WI38 (cell line): ENCODE measurements around the gene MARK3.

Source experiments
- H3K4me3 ChIP-seq: 2 replicates; pipeline ENCODE4 v1.5.1; 2011; ENCODE audit warnings: low read depth, mild to moderate bottlenecking, control low read depth, low read length
- TF ChIP-seq, protein P1 (sequence below): IDR thresholded peaks from 2 replicates; pipeline ENCODE4 v1.5.1; 2012; ENCODE audit warnings: low read depth, mild to moderate bottlenecking, control low read depth, low read length

The MARK3 gene

DNA sequence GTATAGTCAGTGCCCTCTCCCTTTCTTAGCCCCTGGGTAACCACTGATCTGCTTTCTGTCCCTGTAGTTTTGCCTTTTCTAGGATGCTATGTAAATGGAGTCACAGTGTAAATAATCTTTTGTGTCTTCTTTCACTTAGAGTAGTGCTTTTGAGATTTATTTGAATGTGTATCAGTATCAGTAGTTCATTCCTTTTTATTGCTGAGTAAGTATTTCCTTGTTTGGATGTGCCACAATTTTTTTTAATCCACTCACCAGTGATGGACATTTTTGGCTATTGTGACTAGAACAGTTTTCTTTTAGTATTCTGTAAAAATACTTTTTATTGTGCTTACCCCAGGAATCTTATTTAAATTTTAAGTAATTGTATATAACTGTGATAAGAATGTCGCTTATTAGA is 3.4 kb downstream of the MARK3 start:
- TF ChIP-seq, protein P1, sequence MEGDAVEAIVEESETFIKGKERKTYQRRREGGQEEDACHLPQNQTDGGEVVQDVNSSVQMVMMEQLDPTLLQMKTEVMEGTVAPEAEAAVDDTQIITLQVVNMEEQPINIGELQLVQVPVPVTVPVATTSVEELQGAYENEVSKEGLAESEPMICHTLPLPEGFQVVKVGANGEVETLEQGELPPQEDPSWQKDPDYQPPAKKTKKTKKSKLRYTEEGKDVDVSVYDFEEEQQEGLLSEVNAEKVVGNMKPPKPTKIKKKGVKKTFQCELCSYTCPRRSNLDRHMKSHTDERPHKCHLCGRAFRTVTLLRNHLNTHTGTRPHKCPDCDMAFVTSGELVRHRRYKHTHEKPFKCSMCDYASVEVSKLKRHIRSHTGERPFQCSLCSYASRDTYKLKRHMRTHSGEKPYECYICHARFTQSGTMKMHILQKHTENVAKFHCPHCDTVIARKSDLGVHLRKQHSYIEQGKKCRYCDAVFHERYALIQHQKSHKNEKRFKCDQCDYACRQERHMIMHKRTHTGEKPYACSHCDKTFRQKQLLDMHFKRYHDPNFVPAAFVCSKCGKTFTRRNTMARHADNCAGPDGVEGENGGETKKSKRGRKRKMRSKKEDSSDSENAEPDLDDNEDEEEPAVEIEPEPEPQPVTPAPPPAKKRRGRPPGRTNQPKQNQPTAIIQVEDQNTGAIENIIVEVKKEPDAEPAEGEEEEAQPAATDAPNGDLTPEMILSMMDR, result no peak
- H3K4me3 ChIP-seq, result peak overlapping the region; percentile 20; the same call in 1 of the 2 replicates

DNA sequence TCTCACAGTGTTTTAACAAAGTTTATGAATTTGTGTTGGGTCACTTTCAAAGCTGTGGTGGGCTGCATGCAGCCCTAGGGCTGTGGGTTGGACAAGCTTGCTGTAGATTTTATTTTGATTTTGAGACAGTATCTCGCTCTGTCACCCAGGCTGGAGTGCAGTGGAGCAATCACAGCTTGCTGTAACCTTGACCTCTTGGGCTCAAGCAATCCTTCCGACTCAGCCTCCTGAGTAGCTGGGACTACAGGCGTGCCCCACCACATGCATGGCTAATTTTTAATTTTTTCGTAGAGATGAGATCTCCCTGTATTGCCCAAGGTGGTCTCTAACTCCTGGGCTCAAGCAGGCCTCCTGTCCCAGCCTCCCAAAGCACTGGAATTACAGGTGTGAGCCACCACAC is 5.4 kb downstream of the MARK3 start:
- TF ChIP-seq, protein P1, result no peak
- H3K4me3 ChIP-seq, result no peak overlapping the region

DNA sequence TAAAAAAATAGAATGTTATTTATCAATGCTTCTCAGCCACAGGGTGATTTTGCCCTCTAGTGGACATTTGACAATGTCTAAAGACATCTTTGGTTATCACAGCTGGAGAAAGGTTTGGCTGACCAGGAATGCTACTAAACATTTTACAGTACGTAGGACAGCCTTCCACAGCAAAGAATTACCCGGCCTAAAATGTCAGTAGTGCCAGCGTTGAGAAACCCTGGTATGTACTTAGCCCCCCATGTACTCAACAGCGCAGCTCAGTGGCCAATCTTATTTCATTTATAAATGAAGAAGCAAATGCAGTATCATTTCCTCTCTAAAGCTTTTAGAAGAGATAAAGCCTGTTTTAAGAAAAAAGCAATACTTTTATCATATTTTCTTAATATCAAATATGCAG is 5.8 kb downstream of the MARK3 start:
- TF ChIP-seq, protein P1, result peak; percentile 69
- H3K4me3 ChIP-seq, result no peak overlapping the region

DNA sequence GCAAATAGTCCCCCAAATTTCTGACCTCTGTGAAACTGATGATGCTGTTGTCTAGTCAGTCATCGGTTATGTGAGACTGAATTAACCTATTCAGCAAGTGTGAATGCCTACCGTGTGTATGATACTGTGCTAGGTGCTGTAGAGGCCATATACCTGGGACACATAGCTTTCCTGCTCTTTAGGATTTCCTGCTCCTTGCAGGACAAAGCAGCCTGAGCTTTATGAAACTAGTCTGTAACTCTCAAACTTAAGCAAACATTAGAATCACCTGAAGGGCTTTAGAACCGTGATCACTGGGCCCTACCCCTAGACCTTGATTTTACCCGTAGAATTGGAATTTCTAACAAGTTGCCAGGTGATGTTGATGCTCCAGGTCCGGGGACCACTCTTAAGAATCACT is 6.9 kb downstream of the MARK3 start:
- TF ChIP-seq, protein P1, result no peak
- H3K4me3 ChIP-seq, result no peak overlapping the region

DNA sequence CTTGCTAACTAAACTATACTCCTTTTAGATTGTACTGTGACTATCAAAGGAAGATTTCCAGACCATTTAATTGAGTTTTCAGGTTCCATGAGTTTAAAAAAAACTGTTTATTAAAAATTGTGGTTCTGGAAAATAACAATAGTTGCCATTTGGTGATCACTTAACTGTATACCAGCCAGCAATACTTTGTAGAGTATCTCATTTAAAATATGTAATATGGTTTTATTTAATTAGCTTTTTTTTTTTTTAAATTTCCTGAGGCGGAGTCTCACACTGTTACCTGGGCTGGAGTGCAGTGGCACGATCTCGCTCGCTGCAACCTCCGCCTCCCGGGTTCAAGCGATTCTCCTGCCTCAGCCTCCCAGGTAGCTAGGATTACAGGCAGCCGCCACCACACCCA is 7.4 kb downstream of the MARK3 start:
- H3K4me3 ChIP-seq, result no peak overlapping the region
- TF ChIP-seq, protein P1, result no peak

DNA sequence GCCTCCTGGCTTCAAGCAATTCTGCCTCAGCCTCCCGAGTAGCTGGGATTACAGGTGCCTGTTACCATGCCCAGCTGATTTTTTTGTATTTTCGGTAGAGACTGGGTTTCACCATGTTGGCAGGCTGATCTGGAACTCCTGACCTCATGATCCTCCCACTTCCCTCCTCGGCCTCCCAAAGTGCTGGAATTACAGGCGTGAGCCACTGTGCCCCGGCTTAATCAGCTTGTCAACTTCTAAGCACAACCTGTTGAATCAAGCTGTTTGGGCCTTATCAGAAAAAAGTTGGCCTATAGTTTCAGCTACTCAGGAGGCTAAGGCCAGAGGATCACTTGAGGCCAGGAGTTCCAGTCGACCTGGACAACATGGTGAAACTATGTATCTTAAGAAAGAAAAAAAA is 7.9 kb downstream of the MARK3 start:
- H3K4me3 ChIP-seq, result no peak overlapping the region
- TF ChIP-seq, protein P1, result no peak

DNA sequence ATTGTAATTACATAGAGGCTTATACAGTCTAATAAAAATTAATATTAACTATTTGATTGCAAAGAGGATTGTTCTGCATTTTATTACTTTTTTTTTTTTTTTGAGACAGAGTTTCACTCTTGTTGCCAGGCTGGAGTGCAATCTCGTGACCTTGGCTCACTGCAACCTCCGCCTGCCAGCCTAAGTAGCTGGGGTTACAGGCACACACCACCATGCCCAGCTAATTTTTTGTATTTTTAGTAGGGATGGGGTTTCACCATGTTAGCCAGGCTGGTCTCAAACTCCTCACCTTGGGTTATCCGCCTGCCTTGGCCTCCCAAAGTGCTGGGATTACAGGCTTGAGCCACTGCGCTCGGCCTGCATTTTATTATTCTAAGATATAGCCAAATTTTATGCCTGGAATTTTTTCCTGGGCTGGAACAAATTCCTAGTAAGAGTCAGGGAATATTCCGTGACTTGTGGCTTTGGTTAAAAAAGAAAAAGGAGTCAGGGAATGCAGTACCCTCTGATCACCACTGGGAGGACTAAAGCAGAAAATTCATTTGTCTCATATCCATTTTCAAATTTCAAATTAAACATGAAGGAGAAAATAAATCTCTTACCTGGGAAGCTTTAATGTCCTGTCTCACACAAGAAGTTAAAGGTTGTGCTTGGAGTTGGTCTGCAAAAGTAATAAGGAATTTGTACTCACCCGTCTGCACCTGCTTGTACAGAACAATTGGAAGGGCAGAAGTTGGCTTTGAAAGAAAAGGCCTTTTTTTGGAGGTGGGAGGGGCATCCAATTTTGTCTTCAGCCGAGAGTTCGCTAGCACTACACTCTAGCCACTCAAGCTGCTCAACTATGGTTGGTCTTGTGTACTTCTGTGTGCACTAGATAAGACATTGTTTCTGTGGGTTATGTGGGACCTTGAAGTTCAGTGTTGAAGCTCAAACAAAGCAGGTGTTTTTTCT is 8.7 kb downstream of the MARK3 start:
- TF ChIP-seq, protein P1, result peak; percentile 79
- H3K4me3 ChIP-seq, result no peak overlapping the region
